Adrenal gland (tissue), 12 donors: ENCODE results near the gene SYK. TPM values are rescaled to one million over a fixed set of nuclear protein-coding genes. Genes with fewer than 3 reads are reported as not detected.

Source experiments
- DNase-seq, 7 donors: peaks; one replicate each; pipeline ENCODE4 v3.0.0-alpha.2; 2019 to 2020
- H3K27ac ChIP-seq, 5 donors: fragments of 200-600 bp; sonication (generic) in 4 of 5; 1 replicate in 3 of 5; 2 replicates in 2 of 5; pipeline versions ENCODE4 v1.5.1 to v1.8.0; 2016 to 2020; ENCODE audit warnings: mild to moderate bottlenecking in 1 of 5
- H3K27me3 ChIP-seq: fragments of 200-600 bp; 2 replicates; pipeline ENCODE4 v1.8.0; 2021
- H3K36me3 ChIP-seq, 2 donors: fragments of 200-600 bp; replicated peaks in 1 of 2; 1 replicate in 1 of 2; 2 replicates in 1 of 2; pipeline versions ENCODE4 v1.5.1 to v1.8.0; 2018 to 2022
- H3K4me1 ChIP-seq, 2 donors: fragments of 200-600 bp; replicated peaks in 1 of 2; 1 replicate in 1 of 2; 2 replicates in 1 of 2; pipeline versions ENCODE4 v1.5.1 to v1.8.0; 2018 to 2021
- H3K4me3 ChIP-seq, 4 donors: fragments of 200-600 bp; sonication (generic) in 3 of 4; one replicate each; pipeline ENCODE4 v1.5.1; 2016 to 2018
- H3K9me3 ChIP-seq, 3 donors: fragments of 200-600 bp; sonication (generic) in 1 of 3; replicated peaks in 1 of 3; 1 replicate in 2 of 3; 2 replicates in 1 of 3; pipeline versions ENCODE4 v1.5.1 to v1.8.0; 2016 to 2021
- POLR2A ChIP-seq, 2 donors: fragments of 450-650 bp; IDR thresholded peaks; one replicate each; pipeline ENCODE4 v1.6.1; 2017; ENCODE audit warnings: antibody characterized with exemption in 2 of 2, mild to moderate bottlenecking in 2 of 2, moderate library complexity in 1 of 2
- WGBS, 4 donors: extraction: QIAGEN DNeasy Blood & Tissue Kit in 2 of 4; methylation state at CpG; one replicate each; pipeline versions ENCODE4 v1.1.5 to v1.1.7; 2013 to 2017; 5-methylcytosine and 5-hydroxymethylcytosine counted together
- intact Hi-C, 2 donors: fragments of 100-400 bp; cut with DNase I; formaldehyde crosslinking; loops; one replicate each; pipeline versions ENCODE4 v1.14.1 to v1.15.0; 2022 to 2023
- polyA plus RNA-seq, 3 donors: library from polyadenylated mRNA; stranded (reverse); fragments of 200-250 nt in 2 of 3; fragments of 350-450 nt in 1 of 3; fragmentation: Illumina TruSeq in 1 of 3; extraction: RNeasy Lipid Tissue Mini Kit (QIAGEN cat#74804) in 1 of 3; gene quantifications; one replicate each; pipeline ENCODE4 v1.2.3, GENCODE V29; 2013 to 2014
- total RNA-seq, 9 donors: library from RNA; depleted of rRNA in 4 of 9; stranded (reverse); fragments of >200 nt in 4 of 9; fragments of 120-200 nt in 1 of 9; fragmentation: NEBNext Ultra II Directional in 1 of 9; extraction: Animal tissue kit (Norgen Biotek cat#: 25700) in 1 of 9; gene quantifications; one replicate each; pipeline versions ENCODE4 v1.1.0 to v1.2.4, GENCODE V29; 2013 to 2023
- TF ChIP-seq, protein P1 (sequence below), 6 experiments: fragments of 450-650 bp in 4 of 6; fragments of 200-600 bp in 2 of 6; sonication (generic) in 1 of 6; IDR thresholded peaks; 1 replicate in 5 of 6; 2 replicates in 1 of 6; pipeline versions ENCODE4 v1.5.1 to v1.8.0; 2016 to 2021; ENCODE audit warnings: antibody characterized with exemption in 6 of 6, mild to moderate bottlenecking in 2 of 6, moderate library complexity in 1 of 6
- donor health status: healthy with polysubstance abuse.
- donor health status: Bipolar disorder and iron deficiency.
- donor health status: DM: yes; HTN: yes; CAD: no.
- donor health status: DM: no; HTN: no; CAD: no.
- donor health status: DM: no; HTN: no; CAD: no.
- donor health status: DM: yes; HTN: yes; CAD: no.

SYK gene
- total and polyA plus RNA-seq, 12 donors, result 2.0 to 21.5 (median 14.1) TPM

- Histone ChIP-seq H3K4me3 (no peak overlapping the region), H3K27me3 (no peaks in the 10 kb centered on the region), H3K9me3 (no peaks in the 10 kb centered on the region), H3K27ac (no peak overlapping the region), H3K36me3 (no peaks in the 10 kb centered on the region), H3K4me1 (no peaks in the 10 kb centered on the region)
- no peak for DNase-seq
- intact Hi-C loops, result no loop called here
- TF ChIP-seq, protein P1, sequence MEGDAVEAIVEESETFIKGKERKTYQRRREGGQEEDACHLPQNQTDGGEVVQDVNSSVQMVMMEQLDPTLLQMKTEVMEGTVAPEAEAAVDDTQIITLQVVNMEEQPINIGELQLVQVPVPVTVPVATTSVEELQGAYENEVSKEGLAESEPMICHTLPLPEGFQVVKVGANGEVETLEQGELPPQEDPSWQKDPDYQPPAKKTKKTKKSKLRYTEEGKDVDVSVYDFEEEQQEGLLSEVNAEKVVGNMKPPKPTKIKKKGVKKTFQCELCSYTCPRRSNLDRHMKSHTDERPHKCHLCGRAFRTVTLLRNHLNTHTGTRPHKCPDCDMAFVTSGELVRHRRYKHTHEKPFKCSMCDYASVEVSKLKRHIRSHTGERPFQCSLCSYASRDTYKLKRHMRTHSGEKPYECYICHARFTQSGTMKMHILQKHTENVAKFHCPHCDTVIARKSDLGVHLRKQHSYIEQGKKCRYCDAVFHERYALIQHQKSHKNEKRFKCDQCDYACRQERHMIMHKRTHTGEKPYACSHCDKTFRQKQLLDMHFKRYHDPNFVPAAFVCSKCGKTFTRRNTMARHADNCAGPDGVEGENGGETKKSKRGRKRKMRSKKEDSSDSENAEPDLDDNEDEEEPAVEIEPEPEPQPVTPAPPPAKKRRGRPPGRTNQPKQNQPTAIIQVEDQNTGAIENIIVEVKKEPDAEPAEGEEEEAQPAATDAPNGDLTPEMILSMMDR (IDR thresholded peaks at IDR 0.05), result no peak
- TF ChIP-seq POLR2A (IDR thresholded peaks at IDR 0.05), result no peak
- 71 to 81% (median 78%) methylated on average over 6 of the region's 6 CpGs for WGBS, 4 donors
Observed at GRCh38 chr9:90843525-90843924, 41.9 kb downstream of the SYK start.

DNA sequence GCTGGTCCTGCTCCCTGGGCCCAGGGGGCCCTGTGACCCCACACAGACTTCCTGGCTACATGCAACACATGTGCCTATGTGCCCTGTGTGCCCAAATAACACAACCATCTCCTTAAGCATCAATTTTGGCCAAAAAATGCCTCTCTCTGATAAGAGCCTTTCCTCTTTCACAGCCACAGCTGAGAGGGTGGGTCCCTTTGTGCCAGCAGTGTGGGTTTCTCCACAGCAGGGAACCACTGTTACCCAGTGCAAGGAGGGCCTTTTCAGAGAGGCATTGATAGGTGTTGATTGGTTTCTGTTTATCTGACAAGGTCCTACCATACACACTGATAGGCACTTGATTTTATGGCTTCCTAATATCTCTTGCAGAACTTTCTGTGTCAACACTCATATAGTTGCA is 42.7 kb downstream of the SYK start:
- no peak overlapping the region for H3K4me3 ChIP-seq
- H3K27me3 ChIP-seq, result no peaks in the 10 kb centered on the region
- no peaks in the 10 kb centered on the region for H3K9me3 ChIP-seq
- no peaks in the 10 kb centered on the region for H3K4me1 ChIP-seq
- intact Hi-C loops, result no loop called here
- no peak for TF ChIP-seq POLR2A (IDR thresholded peaks at IDR 0.05)
- TF ChIP-seq, protein P1 (IDR thresholded peaks at IDR 0.05), result no peak
- no peak for DNase-seq
- no peaks in the 10 kb centered on the region for H3K36me3 ChIP-seq
- no peak overlapping the region for H3K27ac ChIP-seq

DNA sequence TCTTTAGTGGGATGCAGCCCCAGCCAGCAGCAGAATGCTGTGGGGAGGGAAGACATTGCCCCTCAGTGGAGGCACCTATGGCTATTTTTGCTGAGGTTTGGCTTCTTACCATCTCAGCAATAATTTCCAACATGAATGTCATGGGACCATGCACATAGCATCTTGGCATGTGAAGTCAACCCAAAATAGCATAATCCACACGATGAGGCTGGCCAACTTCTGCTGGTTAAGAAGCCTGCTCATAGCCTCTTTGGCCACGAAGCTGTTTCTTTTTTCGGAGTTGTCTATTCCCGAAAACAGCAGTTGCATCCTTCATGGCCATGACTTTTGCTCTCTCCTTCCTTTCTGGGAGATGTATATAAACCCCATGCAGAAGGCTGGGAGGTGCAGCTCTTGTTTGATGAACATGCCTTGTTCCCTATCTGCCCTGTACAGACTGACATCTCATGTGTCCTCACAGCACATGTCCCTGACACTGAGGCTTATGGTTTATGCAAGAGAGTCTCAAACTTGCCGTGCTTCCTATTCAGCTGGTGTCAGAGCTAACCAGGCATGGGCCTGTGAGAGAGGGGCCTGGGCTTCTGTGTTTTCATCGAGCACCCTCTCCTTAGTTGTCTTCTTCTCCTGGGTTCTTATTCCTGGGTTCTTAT is 45.3 kb downstream of the SYK start:
- DNase-seq, result no peak
- H3K4me1 ChIP-seq, result no peaks in the 10 kb centered on the region
- H3K4me3 ChIP-seq, result no peak overlapping the region
- whole genome bisulfite sequencing, 4 donors, result 78 to 83% (median 81%) methylated on average over 6 of the region's 6 CpGs
- H3K9me3 ChIP-seq, result no peaks in the 10 kb centered on the region
- intact Hi-C loops, result no loop called here
- no peaks in the 10 kb centered on the region for H3K36me3 ChIP-seq
- no peak overlapping the region for H3K27ac ChIP-seq
- TF ChIP-seq, protein P1 (IDR thresholded peaks at IDR 0.05), result no peak
- no peak for TF ChIP-seq POLR2A (IDR thresholded peaks at IDR 0.05)
- H3K27me3 ChIP-seq, result no peaks in the 10 kb centered on the region

GRCh38 chr9:90847971-90848370 is 46.4 kb downstream of the SYK start:
- no peaks in the 10 kb centered on the region for H3K36me3 ChIP-seq
- no peak overlapping the region for H3K4me3 ChIP-seq
- DNase-seq, result no peak
- H3K9me3 ChIP-seq, result no peaks in the 10 kb centered on the region
- intact Hi-C loops, result no loop called here
- no peak overlapping the region for H3K27ac ChIP-seq
- 81 to 89% (median 83%) methylated on average over 5 of the region's 5 CpGs for WGBS, 4 donors
- no peaks in the 10 kb centered on the region for H3K4me1 ChIP-seq
- H3K27me3 ChIP-seq, result no peaks in the 10 kb centered on the region
- TF ChIP-seq, protein P1 (IDR thresholded peaks at IDR 0.05), result no peak
- TF ChIP-seq POLR2A (IDR thresholded peaks at IDR 0.05), result no peak
